Liver (tissue), 9 donors: ENCODE data around the gene SIK2. TPM values are rescaled to one million over a fixed set of nuclear protein-coding genes. Genes with fewer than 3 reads are reported as not detected.
A peak's percentile ranks its signal among the peaks of the same experiment; 100 is the strongest.

Source experiments
- DNase-seq: peaks from one replicate; pipeline ENCODE4 v3.0.0-alpha.2; 2017; ENCODE audit warnings: low spot score
- H3K27ac ChIP-seq, 2 donors: one replicate each; pipeline ENCODE4 v1.7.0; 2013; ENCODE audit warnings: inconsistent platforms in 2 of 2, low read length in 2 of 2, control low read depth in 1 of 2, low read depth in 1 of 2, mild to moderate bottlenecking in 1 of 2
- H3K27me3 ChIP-seq, 4 donors: one replicate each; pipeline versions ENCODE4 v1.6.1 to v1.7.0; 2013; ENCODE audit warnings: low read length in 3 of 4, inconsistent platforms in 1 of 4, mild to moderate bottlenecking in 1 of 4, moderate library complexity in 1 of 4; ENCODE audit not compliant: control insufficient read depth in 4 of 4, insufficient read depth in 4 of 4
- H3K36me3 ChIP-seq, 4 donors: one replicate each; pipeline versions ENCODE4 v1.6.1 to v1.7.0; 2013; ENCODE audit warnings: low read length in 3 of 4, mild to moderate bottlenecking in 3 of 4, low read depth in 1 of 4, moderate library complexity in 1 of 4; ENCODE audit not compliant: control insufficient read depth in 4 of 4, insufficient read depth in 3 of 4
- H3K4me1 ChIP-seq, 4 donors: one replicate each; pipeline versions ENCODE4 v1.6.1 to v1.7.0; 2013; ENCODE audit warnings: low read length in 3 of 4, mild to moderate bottlenecking in 3 of 4, moderate library complexity in 1 of 4; ENCODE audit not compliant: control insufficient read depth in 4 of 4, insufficient read depth in 4 of 4
- H3K4me3 ChIP-seq, 3 donors: one replicate each; pipeline versions ENCODE4 v1.6.1 to v1.7.0; 2013; ENCODE audit warnings: low read length in 3 of 3, control low read depth in 1 of 3, low read depth in 1 of 3, mild to moderate bottlenecking in 1 of 3
- H3K9ac ChIP-seq, 2 donors: one replicate each; pipeline ENCODE4 v1.7.0; 2013; ENCODE audit warnings: low read length in 2 of 2, mild to moderate bottlenecking in 2 of 2, moderate library complexity in 2 of 2, control low read depth in 1 of 2, low read depth in 1 of 2
- H3K9me3 ChIP-seq, 4 donors: one replicate each; pipeline versions ENCODE4 v1.6.1 to v1.7.0; 2013; ENCODE audit warnings: low read length in 3 of 4; ENCODE audit not compliant: control insufficient read depth in 4 of 4
- ATF3 ChIP-seq: IDR thresholded peaks from 2 replicates; pipeline ENCODE4 v1.6.1; 2016; ENCODE audit warnings: antibody characterized with exemption
- CTCF ChIP-seq: fragments of 150-350 bp; IDR thresholded peaks from 2 replicates; pipeline ENCODE4 v1.5.1; 2017; ENCODE audit warnings: improper control_type of control experiment, low read depth, low read length; ENCODE audit not compliant: missing input control
- FOXA1 ChIP-seq: IDR thresholded peaks from 2 replicates; pipeline ENCODE4 v1.6.1; 2016; ENCODE audit warnings: antibody characterized with exemption
- GABPA ChIP-seq, 2 donors: IDR thresholded peaks in 1 of 2; conservative IDR thresholded peaks in 1 of 2; 2 replicates each; pipeline ENCODE4 v1.6.1; 2016; ENCODE audit warnings: antibody characterized with exemption in 2 of 2, mild to moderate bottlenecking in 1 of 2, moderate library complexity in 1 of 2
- HNF4A ChIP-seq, 2 donors: conservative IDR thresholded peaks; 2 replicates each; pipeline ENCODE4 v1.6.1; 2016; ENCODE audit warnings: antibody characterized with exemption in 2 of 2, mild to moderate bottlenecking in 2 of 2
- HNF4G ChIP-seq: IDR thresholded peaks from 2 replicates; pipeline ENCODE4 v1.6.1; 2016; ENCODE audit warnings: antibody characterized with exemption
- JUND ChIP-seq, 2 donors: IDR thresholded peaks; 2 replicates each; pipeline ENCODE4 v1.6.1; 2016; ENCODE audit warnings: antibody characterized with exemption in 2 of 2
- MAX ChIP-seq: IDR thresholded peaks from 2 replicates; pipeline ENCODE4 v1.6.1; 2016; ENCODE audit warnings: antibody characterized with exemption
- NR2F2 ChIP-seq: IDR thresholded peaks from 2 replicates; pipeline ENCODE4 v1.6.1; 2016; ENCODE audit warnings: antibody characterized with exemption
- RAD21 ChIP-seq, 2 donors: IDR thresholded peaks; 2 replicates each; pipeline ENCODE4 v1.6.1; 2016; ENCODE audit warnings: antibody characterized with exemption in 2 of 2, mild to moderate bottlenecking in 2 of 2
- REST ChIP-seq: IDR thresholded peaks from 2 replicates; pipeline ENCODE4 v1.6.1; 2016; ENCODE audit warnings: antibody characterized with exemption, mild to moderate bottlenecking
- RXRA ChIP-seq, 2 donors: IDR thresholded peaks; 2 replicates each; pipeline ENCODE4 v1.6.1; 2017 to 2018; ENCODE audit warnings: antibody characterized with exemption in 2 of 2, mild to moderate bottlenecking in 1 of 2
- SP1 ChIP-seq: IDR thresholded peaks from 2 replicates; pipeline ENCODE4 v1.6.1; 2018; ENCODE audit warnings: antibody characterized with exemption, mild to moderate bottlenecking
- TAF1 ChIP-seq: conservative IDR thresholded peaks from 2 replicates; pipeline ENCODE4 v1.6.1; 2016; ENCODE audit warnings: antibody characterized with exemption, mild to moderate bottlenecking
- YY1 ChIP-seq: IDR thresholded peaks from 2 replicates; pipeline ENCODE4 v1.6.1; 2016; ENCODE audit warnings: antibody characterized with exemption, mild to moderate bottlenecking
- ZBTB33 ChIP-seq: IDR thresholded peaks from 2 replicates; pipeline ENCODE4 v1.6.1; 2016; ENCODE audit warnings: antibody characterized with exemption
- WGBS: extraction: QIAGEN DNeasy Blood & Tissue Kit; methylation state at CpG from one replicate; pipeline ENCODE4 v1.1.7; 2013; 5-methylcytosine and 5-hydroxymethylcytosine counted together
- polyA plus RNA-seq, 2 donors: library from polyadenylated mRNA; stranded (reverse) in 1 of 2; unstranded in 1 of 2; fragments of 200-250 nt in 1 of 2; fragments of >200 nt in 1 of 2; fragmentation: Nextera tagmentation in 1 of 2; extraction: Ambion mirVana in 1 of 2; gene quantifications; one replicate each; pipeline versions ENCODE4 v1.2.1 to v1.2.3, GENCODE V29; 2013 to 2015
- total RNA-seq, 2 donors: library from RNA; depleted of rRNA; stranded (reverse); fragments of >200 nt; gene quantifications; one replicate each; pipeline ENCODE4 v1.2.3, GENCODE V29; 2014
- donor health status: healthy.
- donor health status: healthy.
- donor health status: healthy.
- donor health status: healthy.
- donor health status: healthy.

SIK2 gene
- total and polyA plus RNA-seq, 4 donors = 6.5 to 15.0 (median 9.3) TPM

GRCh38 chr11:111586388-111586831 is 15.8 kb upstream of the SIK2 start:
- Histone ChIP-seq H3K9ac (no peak overlapping the region), H3K4me1 (peaks cover 0 to 8% (median under 1%) of the 10 kb centered on the region in 4 donors), H3K9me3 (no peaks in the 10 kb centered on the region), H3K36me3 (no peaks in the 10 kb centered on the region), H3K27me3 (no peaks in the 10 kb centered on the region), H3K27ac (no peak overlapping the region), H3K4me3 (no peak overlapping the region)
- DNase-seq = no peak
- 13% methylated on average over 1 of the region's 1 CpG for WGBS
- TF ChIP-seq HNF4G (no peak), CTCF (peak; percentile 61), ATF3 (no peak), RAD21 (IDR thresholded peaks at IDR 0.05) (peak; percentile 85 to 86), YY1 (no peak), FOXA1 (no peak), HNF4A (conservative IDR thresholded peaks at IDR 0.05) (no peak), JUND (IDR thresholded peaks at IDR 0.05) (no peak), ZBTB33 (no peak), RXRA (IDR thresholded peaks at IDR 0.05) (no peak), REST (no peak), GABPA (IDR thresholded peaks at IDR 0.05 in 1 of 2, conservative IDR thresholded peaks at IDR 0.05 in 1 of 2) (no peak), TAF1 (no peak), SP1 (no peak), NR2F2 (no peak), MAX (no peak)

- no peak overlapping the region for H3K27ac ChIP-seq
- no peak for DNase-seq
- H3K4me3 ChIP-seq = no peak overlapping the region
- WGBS = 94% methylated on average over 2 of the region's 2 CpGs
- H3K9me3 ChIP-seq = no peaks in the 10 kb centered on the region
- H3K9ac ChIP-seq = no peak overlapping the region
- TF ChIP-seq REST (no peak), MAX (no peak), FOXA1 (no peak), HNF4G (no peak), ZBTB33 (no peak), RAD21 (IDR thresholded peaks at IDR 0.05) (no peak)
- H3K4me1 ChIP-seq = no peaks in the 10 kb centered on the region
- no peaks in the 10 kb centered on the region for H3K36me3 ChIP-seq
- H3K27me3 ChIP-seq = no peaks in the 10 kb centered on the region
Observed at GRCh38 chr11:111589114-111589513, 13.1 kb upstream of the SIK2 start.
